PC-3 (cell line): ENCODE data around the gene YARS2.

ENCODE experiments used
- CTCF ChIP-seq: fragments of 300-600 bp; sonication (generic); conservative IDR thresholded peaks from 2 replicates; pipeline ENCODE4 v1.5.1; 2017; ENCODE audit warnings: antibody characterized with exemption, low read depth, mild to moderate bottlenecking, low read length
- EZH2 ChIP-seq: fragments of 300-600 bp; sonication (generic); IDR thresholded peaks from one replicate; pipeline ENCODE4 v1.6.1; 2017; ENCODE audit warnings: antibody characterized with exemption, mild to moderate bottlenecking, low read length; ENCODE audit not compliant: unreplicated experiment

GRCh38 chr12:32698285-32698684 is 57.4 kb downstream of the YARS2 start:
- TF ChIP-seq CTCF = no peak
- no peak for TF ChIP-seq EZH2
